Suppressor macrophage treated with lipopolysaccharide for 4 hours (primary cell): ENCODE measurements around the gene CEP76.
"Not testable (repeated sequence)": the region's sequence is repeated elsewhere in the genome, so short reads cannot be mapped to it uniquely, and the experiment has no call there.

Experiments used
- DNase-seq: peaks from one replicate; pipeline ENCODE4 v3.0.0-alpha.2; 2020

Gene CEP76

GRCh38 chr18:12703664-12704063 is 1.1 kb upstream of the CEP76 start:
- peak; percentile 37 for DNase-seq

GRCh38 chr18:12703096-12703567 is 609 bp upstream of the CEP76 start:
- no peak for DNase-seq

- no peak for DNase-seq
Measured at GRCh38 chr18:12701161-12701560, 1.4 kb downstream of the CEP76 start.

GRCh38 chr18:12699747-12700146 is 2.8 kb downstream of the CEP76 start:
- no peak for DNase-seq

- DNase-seq, result no peak
Measured at GRCh38 chr18:12694032-12694431, 8.5 kb downstream of the CEP76 start.

- DNase-seq, result no peak
Measured at GRCh38 chr18:12692206-12692605, 10.3 kb downstream of the CEP76 start.

- no peak for DNase-seq
Measured at GRCh38 chr18:12689256-12689850, 13.2 kb downstream of the CEP76 start.

- no peak for DNase-seq
Measured at GRCh38 chr18:12686100-12686499, 16.4 kb downstream of the CEP76 start.

- DNase-seq, result peak; percentile 52
Measured at GRCh38 chr18:12679183-12679786, 23.2 kb downstream of the CEP76 start.

- DNase-seq, result no peak
Measured at GRCh38 chr18:12668041-12668440, 34.5 kb downstream of the CEP76 start.

- DNase-seq, result peak; percentile 68
Measured at GRCh38 chr18:12659904-12660605, 42.5 kb downstream of the CEP76 start.

- peak; percentile 50 for DNase-seq
Measured at GRCh38 chr18:12658426-12659138, 43.9 kb downstream of the CEP76 start.

GRCh38 chr18:12657684-12658425 is 44.7 kb downstream of the CEP76 start, which contains the start of gene SPIRE1:
Gene SPIRE1, minus strand, starts transcription at chr18:12658107. Its CDS starts 241 bp downstream, at chr18:12657866.
- DNase-seq, result peak; percentile 77

- DNase-seq, result peak; percentile 52
Measured at GRCh38 chr18:12656938-12657683, 45.4 kb downstream of the CEP76 start.

- no peak for DNase-seq
Measured at GRCh38 chr18:12656605-12656937, 46.0 kb downstream of the CEP76 start.

GRCh38 chr18:12654971-12655370 is 47.6 kb downstream of the CEP76 start:
- DNase-seq, result no peak

- peak; percentile 29 for DNase-seq
Measured at GRCh38 chr18:12652861-12653401, 49.6 kb downstream of the CEP76 start.

GRCh38 chr18:12651651-12652050 is 50.9 kb downstream of the CEP76 start:
- no peak for DNase-seq

- no peak for DNase-seq
Measured at GRCh38 chr18:12647773-12648172, 54.8 kb downstream of the CEP76 start.

- no peak for DNase-seq
Measured at GRCh38 chr18:12645751-12646203, 56.7 kb downstream of the CEP76 start.

- DNase-seq, result peak; percentile 47
Measured at GRCh38 chr18:12645254-12645653, 57.3 kb downstream of the CEP76 start.

- not testable (repeated sequence) for DNase-seq
Measured at GRCh38 chr18:12643756-12644155, 58.8 kb downstream of the CEP76 start.
